ENCODE results near the gene MRTFA.

DNA sequence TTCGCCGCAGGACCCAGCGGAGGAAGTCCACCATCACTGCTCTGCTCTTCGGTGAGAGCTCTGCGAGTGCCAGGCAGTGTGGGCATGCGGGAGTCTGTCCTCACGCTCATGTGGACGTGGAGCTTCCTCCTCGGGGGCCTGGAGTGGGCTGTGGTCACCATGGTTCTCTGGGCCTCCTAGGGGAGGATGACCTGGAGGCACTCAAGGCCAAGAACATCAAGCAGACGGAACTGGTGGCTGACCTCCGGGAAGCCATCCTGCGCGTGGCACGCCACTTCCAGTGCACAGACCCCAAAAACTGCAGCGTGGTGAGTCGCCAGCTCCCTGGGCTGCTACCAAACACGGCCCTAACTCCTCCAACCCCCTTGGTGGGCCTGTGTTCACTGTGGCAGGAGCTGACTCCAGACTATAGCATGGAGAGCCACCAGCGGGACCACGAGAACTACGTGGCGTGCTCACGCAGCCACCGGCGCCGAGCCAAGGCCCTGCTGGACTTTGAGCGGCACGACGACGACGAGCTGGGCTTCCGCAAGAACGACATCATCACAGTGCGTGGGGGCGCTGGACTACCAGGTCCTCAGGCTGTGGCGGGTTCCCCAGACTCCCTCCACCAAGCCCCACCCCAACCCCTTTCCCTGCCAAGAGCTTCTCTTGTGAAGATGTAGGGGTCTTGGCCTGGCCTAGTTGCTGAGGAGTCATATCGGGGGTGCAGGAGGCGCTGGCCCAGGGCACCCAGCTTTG, 229.3 kb downstream of the MRTFA start:
- TF ChIP-seq POLR2A (IDR thresholded peaks at IDR 0.05) = no peak
- TF ChIP-seq CTCF (IDR thresholded peaks at IDR 0.05) = no peak

Measured in esophagus squamous epithelium (tissue), 4 donors.